ENCODE results near the gene ATXN10.

ATXN10 gene

GRCh38 chr22:45762545-45763235 lies 91.1 kb downstream of the ATXN10 start:
- DNase-seq (ENCODE audit: extremely low read depth, low read depth) = no peak
- H3K4me3 ChIP-seq (replicated peaks; ENCODE audit: low read depth, low read length) = no peak overlapping the region
- TF ChIP-seq CTCF (IDR thresholded peaks at IDR 0.05; ENCODE audit: low read depth, low read length, missing control alignments) = no peak

- no peak for DNase-seq (ENCODE audit: extremely low read depth, low read depth)
- H3K4me3 ChIP-seq (replicated peaks; ENCODE audit: low read depth, low read length) = no peak overlapping the region
- TF ChIP-seq CTCF (IDR thresholded peaks at IDR 0.05; ENCODE audit: low read depth, low read length, missing control alignments) = no peak
Observed at GRCh38 chr22:45763236-45763624, 91.6 kb downstream of the ATXN10 start.

- TF ChIP-seq CTCF (IDR thresholded peaks at IDR 0.05; ENCODE audit: low read depth, low read length, missing control alignments) = no peak
- no peak for DNase-seq (ENCODE audit: extremely low read depth, low read depth)
- H3K4me3 ChIP-seq (replicated peaks; ENCODE audit: low read depth, low read length) = no peak overlapping the region
Observed at GRCh38 chr22:45768490-45768889, 96.9 kb downstream of the ATXN10 start.

GRCh38 chr22:45769569-45770210 lies 98.1 kb downstream of the ATXN10 start:
- no peak for TF ChIP-seq CTCF (IDR thresholded peaks at IDR 0.05; ENCODE audit: low read depth, low read length, missing control alignments)
- no peak overlapping the region for H3K4me3 ChIP-seq (replicated peaks; ENCODE audit: low read depth, low read length)
- no peak for DNase-seq (ENCODE audit: extremely low read depth, low read depth)

GRCh38 chr22:45770506-45770905 lies 98.9 kb downstream of the ATXN10 start:
- no peak for TF ChIP-seq CTCF (IDR thresholded peaks at IDR 0.05; ENCODE audit: low read depth, low read length, missing control alignments)
- H3K4me3 ChIP-seq (replicated peaks; ENCODE audit: low read depth, low read length) = no peak overlapping the region
- DNase-seq (ENCODE audit: extremely low read depth, low read depth) = no peak

- no peak for TF ChIP-seq CTCF (IDR thresholded peaks at IDR 0.05; ENCODE audit: low read depth, low read length, missing control alignments)
- no peak overlapping the region for H3K4me3 ChIP-seq (replicated peaks; ENCODE audit: low read depth, low read length)
Observed at GRCh38 chr22:45771057-45771456, 99.4 kb downstream of the ATXN10 start.

More at GRCh38 chr22:45771057-45771456, 99.4 kb downstream of the ATXN10 start:
- no peak for DNase-seq (ENCODE audit: extremely low read depth, low read depth)
